HG03460 (cell line): ENCODE measurements around the gene ECHDC1.
"Not testable (repeated sequence)": the region's sequence is repeated elsewhere in the genome, so short reads cannot be mapped to it uniquely, and the experiment has no call there.

ENCODE experiments used
- ATAC-seq: cut with Tn5 transposase; IDR thresholded peaks from one replicate; pipeline ENCODE4 v1.9.1; 2021; ENCODE audit not compliant: unreplicated experiment

Gene ECHDC1

GRCh38 chr6:127342296-127342945 lies 988 bp downstream of the ECHDC1 start:
- ATAC-seq = no peak

- peak; percentile 24 for ATAC-seq
Measured at GRCh38 chr6:127341471-127342202, 1.8 kb downstream of the ECHDC1 start.

- no peak for ATAC-seq
Measured at GRCh38 chr6:127340171-127340570, 3.2 kb downstream of the ECHDC1 start.

DNA sequence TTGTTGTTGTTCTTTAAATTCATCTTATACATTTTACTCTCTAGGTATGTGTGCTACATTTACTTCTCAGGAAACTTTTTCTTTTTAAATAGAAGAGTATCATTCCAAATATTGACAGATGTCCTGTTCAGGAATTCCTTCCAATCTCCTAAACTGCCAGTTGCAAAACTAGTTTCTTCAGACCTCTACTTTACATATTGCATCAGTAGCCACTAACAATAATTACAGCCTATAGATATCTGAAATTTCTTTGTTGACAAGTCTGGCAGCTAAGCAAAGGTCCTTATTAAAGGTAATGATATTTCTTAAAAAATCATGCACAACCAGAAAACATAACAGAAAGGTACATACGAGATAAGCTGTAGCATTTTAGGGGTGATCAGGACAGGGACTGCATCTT lies 4.5 kb downstream of the ECHDC1 start:
- no peak for ATAC-seq

DNA sequence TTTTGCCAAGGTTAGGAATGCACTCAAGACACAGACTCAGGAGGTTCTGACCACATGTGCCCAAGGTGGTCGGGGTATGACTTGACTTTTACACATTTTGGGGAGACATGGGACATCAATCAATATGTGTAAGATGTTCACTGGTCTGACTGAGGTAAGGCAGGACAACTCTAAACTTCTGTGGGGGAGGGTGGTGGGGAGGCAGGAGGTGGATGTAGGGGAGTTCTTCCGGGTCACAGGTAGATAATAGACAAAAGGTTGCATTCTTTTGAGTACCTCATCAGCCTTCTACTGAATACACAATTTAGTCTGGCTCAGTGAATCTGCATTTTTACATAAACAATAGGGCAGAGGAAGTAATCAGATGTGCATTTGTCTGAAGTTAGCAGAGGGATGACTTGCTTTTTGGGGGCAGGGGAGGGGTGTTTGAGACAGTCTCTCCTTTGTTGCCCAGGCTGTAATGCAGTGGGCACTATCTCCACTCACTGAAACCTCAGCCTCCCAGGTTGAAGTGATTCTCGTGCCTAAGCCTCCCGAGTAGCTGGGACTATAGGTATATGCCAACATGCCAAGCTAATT lies 10.9 kb downstream of the ECHDC1 start:
- ATAC-seq = no peak

- not testable (repeated sequence) for ATAC-seq
Measured at GRCh38 chr6:127331256-127331655, 12.2 kb downstream of the ECHDC1 start.

DNA sequence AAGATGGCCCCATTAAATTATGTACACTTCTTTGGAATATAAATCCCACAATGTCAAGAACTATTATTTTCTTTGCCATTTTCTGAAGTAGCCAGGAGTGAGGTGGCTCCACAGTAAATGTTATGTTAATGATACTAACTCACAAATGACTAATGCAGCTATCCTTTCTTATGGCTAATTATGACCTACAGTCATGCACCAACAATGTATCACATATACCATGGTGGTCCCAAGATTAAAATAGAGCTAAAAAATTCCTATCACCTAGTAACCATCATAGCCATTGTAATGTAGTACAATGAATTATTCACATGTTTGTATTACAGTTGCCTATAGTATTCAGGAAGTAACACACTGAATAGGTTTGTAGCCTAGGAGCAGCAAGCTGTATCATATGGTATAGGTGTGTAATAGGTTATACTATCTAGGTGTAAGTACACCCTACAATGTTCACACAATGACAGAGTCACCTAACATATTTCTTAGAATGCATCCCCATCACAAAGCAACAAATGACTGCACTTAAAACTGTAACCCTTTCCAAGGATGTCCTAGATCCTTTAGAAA lies 15.3 kb downstream of the ECHDC1 start:
- ATAC-seq = no peak

DNA sequence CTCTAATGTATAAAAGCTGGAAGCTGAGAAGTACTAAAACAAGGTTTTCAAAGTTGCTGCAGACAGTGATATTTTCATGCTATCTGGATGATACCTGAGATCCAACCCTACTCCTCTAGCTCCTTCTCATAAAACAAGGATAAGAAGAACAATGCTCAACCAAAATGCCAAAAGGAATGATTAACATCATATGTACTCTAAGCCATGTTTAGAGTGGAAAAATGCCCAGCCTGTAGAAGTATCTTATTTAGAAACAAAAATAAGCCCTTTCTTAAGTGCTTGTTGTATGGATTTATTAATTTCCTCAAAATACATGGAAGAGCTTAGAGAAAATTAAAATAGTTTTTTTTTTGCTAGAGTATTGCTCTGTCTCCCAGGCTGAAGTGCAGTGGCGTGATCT lies 23.7 kb downstream of the ECHDC1 start:
- ATAC-seq = no peak

DNA sequence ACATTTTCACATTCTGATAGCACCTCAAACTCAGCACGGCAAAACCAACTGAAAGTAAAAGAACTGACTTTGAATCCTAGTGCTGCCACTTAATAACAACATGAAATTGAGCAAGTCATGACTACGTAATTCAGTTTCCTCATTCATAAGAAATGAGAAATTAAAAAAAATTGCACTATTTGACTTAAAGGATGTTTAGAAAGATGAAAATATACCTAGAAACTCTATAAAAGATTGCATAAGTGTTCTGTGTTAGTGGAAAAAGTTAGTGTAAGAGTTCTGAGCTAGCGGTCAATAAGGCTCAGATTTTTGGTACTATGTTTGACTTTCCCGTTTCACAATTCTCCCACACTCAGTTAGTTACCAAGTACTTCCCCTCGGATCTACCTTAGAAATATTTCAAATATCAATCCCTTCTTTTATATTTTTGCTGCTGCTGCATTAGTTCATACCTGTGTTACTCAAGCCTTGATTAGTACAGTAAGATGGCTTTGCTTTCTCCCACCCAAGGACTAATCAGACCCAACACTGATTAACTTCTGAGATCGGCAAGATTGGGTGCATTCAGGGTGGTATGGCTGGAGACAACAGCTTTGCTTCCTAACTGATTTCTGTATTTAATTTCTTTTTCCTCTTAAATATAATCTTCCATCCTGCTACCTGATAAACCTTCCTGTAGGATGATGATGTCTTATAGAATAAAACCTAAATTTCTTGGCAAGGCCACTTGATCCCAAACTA lies 25.9 kb downstream of the ECHDC1 start:
- ATAC-seq = no peak

DNA sequence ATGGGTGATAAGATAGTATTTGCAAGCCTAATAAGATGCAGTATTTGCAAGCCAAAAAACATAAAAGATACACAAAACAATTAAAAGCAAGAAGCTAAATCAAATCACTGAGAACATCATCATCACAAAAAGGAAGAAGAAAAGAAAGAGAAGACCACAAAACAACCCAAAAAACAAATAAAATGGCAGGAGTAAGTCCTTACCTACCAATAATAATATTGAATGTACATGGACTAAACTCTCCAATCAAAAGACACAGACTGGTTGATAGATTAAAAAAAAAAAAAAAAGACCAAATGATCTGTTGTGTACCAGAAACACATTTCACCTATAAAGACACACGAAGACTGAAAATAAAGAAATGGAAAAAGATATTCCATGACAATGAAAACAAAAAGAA lies 37.7 kb downstream of the ECHDC1 start:
- ATAC-seq = no peak

- no peak for ATAC-seq
Measured at GRCh38 chr6:127303917-127304316, 39.5 kb downstream of the ECHDC1 start.

DNA sequence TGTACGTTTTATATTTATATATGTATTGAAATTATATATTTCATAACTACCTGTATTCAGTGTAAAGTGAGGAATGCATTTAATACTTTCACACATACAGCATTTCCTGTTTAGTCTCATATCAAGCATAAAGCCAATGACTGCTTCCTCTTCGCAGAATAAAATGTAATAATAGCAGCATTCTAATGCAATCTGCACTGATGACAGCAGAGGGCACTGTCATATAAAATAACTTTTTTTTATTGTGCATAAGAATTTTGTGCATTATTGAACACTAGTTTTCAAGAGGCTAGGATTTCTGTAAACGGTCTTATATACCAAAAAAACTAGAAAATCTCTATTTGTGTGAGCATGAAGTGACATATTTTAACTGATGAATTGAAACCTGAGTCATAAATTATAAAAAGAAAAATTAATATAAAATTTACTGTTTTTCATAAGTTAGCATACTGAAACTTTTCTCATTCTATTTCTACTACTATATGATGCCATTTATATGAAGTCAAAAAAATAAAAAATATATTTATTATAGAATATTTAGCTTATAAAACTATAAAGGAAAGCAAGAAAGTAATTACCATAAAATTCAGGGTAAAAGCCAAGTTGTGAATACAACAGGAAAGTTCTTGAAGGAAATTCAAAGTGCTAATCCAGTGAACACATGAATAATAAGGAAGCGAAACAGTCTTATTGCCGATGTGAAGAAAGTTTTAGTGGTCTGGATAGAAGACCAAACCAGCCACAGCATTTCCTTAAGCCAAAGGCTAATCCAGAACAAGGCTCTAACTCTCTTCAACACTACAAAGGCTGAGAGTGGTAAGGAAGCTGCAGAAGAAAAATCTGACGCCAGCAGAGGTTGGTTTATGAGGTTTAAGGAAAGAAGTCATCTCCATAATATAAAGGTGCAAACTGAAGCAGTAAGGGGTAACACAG lies 40.4 kb downstream of the ECHDC1 start:
- peak; percentile 68 for ATAC-seq

GRCh38 chr6:127301199-127301700 lies 42.2 kb downstream of the ECHDC1 start:
- ATAC-seq = no peak

GRCh38 chr6:127300411-127300810 lies 43.0 kb downstream of the ECHDC1 start:
- no peak for ATAC-seq

GRCh38 chr6:127299522-127300240 lies 43.7 kb downstream of the ECHDC1 start:
- ATAC-seq = no peak

GRCh38 chr6:127298475-127298874 lies 44.9 kb downstream of the ECHDC1 start:
- ATAC-seq = no peak

GRCh38 chr6:127297502-127298070 lies 45.8 kb downstream of the ECHDC1 start:
- no peak for ATAC-seq

DNA sequence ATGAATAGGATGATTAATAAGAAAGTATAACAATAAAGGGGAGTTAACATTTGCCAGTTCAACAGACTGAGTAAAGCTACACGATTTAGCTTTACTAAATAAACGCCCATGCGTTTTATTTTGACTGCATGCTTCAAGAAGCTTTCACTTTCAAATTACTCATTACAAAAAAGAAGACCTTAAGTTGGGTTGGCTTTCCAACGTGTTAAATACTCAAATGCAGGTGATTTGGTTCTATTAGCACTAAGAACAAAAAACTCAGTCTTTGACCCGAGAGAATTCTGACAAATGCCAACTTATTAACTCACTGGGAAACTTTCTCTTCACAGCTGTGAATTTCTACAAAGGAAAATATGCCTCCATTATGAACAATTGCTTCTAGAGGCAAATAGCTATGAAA lies 51.9 kb downstream of the ECHDC1 start:
- peak; percentile 77 for ATAC-seq
